Liver (tissue), 9 donors: ENCODE results near the gene MYOT. TPM values are rescaled to one million over a fixed set of nuclear protein-coding genes. Genes with fewer than 3 reads are reported as not detected.
"Not testable (repeated sequence)": the region's sequence is repeated elsewhere in the genome, so short reads cannot be mapped to it uniquely, and the experiment has no call there.

Source experiments
- DNase-seq: peaks from one replicate; pipeline ENCODE4 v3.0.0-alpha.2; 2017; ENCODE audit warnings: low spot score
- H3K27ac ChIP-seq, 2 donors: one replicate each; pipeline ENCODE4 v1.7.0; 2013; ENCODE audit warnings: inconsistent platforms in 2 of 2, low read length in 2 of 2, control low read depth in 1 of 2, low read depth in 1 of 2, mild to moderate bottlenecking in 1 of 2
- H3K27me3 ChIP-seq, 4 donors: one replicate each; pipeline versions ENCODE4 v1.6.1 to v1.7.0; 2013; ENCODE audit warnings: low read length in 3 of 4, inconsistent platforms in 1 of 4, mild to moderate bottlenecking in 1 of 4, moderate library complexity in 1 of 4; ENCODE audit not compliant: control insufficient read depth in 4 of 4, insufficient read depth in 4 of 4
- H3K36me3 ChIP-seq, 4 donors: one replicate each; pipeline versions ENCODE4 v1.6.1 to v1.7.0; 2013; ENCODE audit warnings: low read length in 3 of 4, mild to moderate bottlenecking in 3 of 4, low read depth in 1 of 4, moderate library complexity in 1 of 4; ENCODE audit not compliant: control insufficient read depth in 4 of 4, insufficient read depth in 3 of 4
- H3K4me1 ChIP-seq, 4 donors: one replicate each; pipeline versions ENCODE4 v1.6.1 to v1.7.0; 2013; ENCODE audit warnings: low read length in 3 of 4, mild to moderate bottlenecking in 3 of 4, moderate library complexity in 1 of 4; ENCODE audit not compliant: control insufficient read depth in 4 of 4, insufficient read depth in 4 of 4
- H3K4me3 ChIP-seq, 3 donors: one replicate each; pipeline versions ENCODE4 v1.6.1 to v1.7.0; 2013; ENCODE audit warnings: low read length in 3 of 3, control low read depth in 1 of 3, low read depth in 1 of 3, mild to moderate bottlenecking in 1 of 3
- H3K9ac ChIP-seq, 2 donors: one replicate each; pipeline ENCODE4 v1.7.0; 2013; ENCODE audit warnings: low read length in 2 of 2, mild to moderate bottlenecking in 2 of 2, moderate library complexity in 2 of 2, control low read depth in 1 of 2, low read depth in 1 of 2
- H3K9me3 ChIP-seq, 4 donors: one replicate each; pipeline versions ENCODE4 v1.6.1 to v1.7.0; 2013; ENCODE audit warnings: low read length in 3 of 4; ENCODE audit not compliant: control insufficient read depth in 4 of 4
- FOXA1 ChIP-seq: IDR thresholded peaks from 2 replicates; pipeline ENCODE4 v1.6.1; 2016; ENCODE audit warnings: antibody characterized with exemption
- FOXA2 ChIP-seq: IDR thresholded peaks from 2 replicates; pipeline ENCODE4 v1.6.1; 2016; ENCODE audit warnings: antibody characterized with exemption
- GABPA ChIP-seq, 2 donors: IDR thresholded peaks in 1 of 2; conservative IDR thresholded peaks in 1 of 2; 2 replicates each; pipeline ENCODE4 v1.6.1; 2016; ENCODE audit warnings: antibody characterized with exemption in 2 of 2, mild to moderate bottlenecking in 1 of 2, moderate library complexity in 1 of 2
- HNF4A ChIP-seq, 2 donors: conservative IDR thresholded peaks; 2 replicates each; pipeline ENCODE4 v1.6.1; 2016; ENCODE audit warnings: antibody characterized with exemption in 2 of 2, mild to moderate bottlenecking in 2 of 2
- HNF4G ChIP-seq: IDR thresholded peaks from 2 replicates; pipeline ENCODE4 v1.6.1; 2016; ENCODE audit warnings: antibody characterized with exemption
- JUND ChIP-seq, 2 donors: IDR thresholded peaks; 2 replicates each; pipeline ENCODE4 v1.6.1; 2016; ENCODE audit warnings: antibody characterized with exemption in 2 of 2
- NR2F2 ChIP-seq: IDR thresholded peaks from 2 replicates; pipeline ENCODE4 v1.6.1; 2016; ENCODE audit warnings: antibody characterized with exemption
- RAD21 ChIP-seq, 2 donors: IDR thresholded peaks; 2 replicates each; pipeline ENCODE4 v1.6.1; 2016; ENCODE audit warnings: antibody characterized with exemption in 2 of 2, mild to moderate bottlenecking in 2 of 2
- TAF1 ChIP-seq: conservative IDR thresholded peaks from 2 replicates; pipeline ENCODE4 v1.6.1; 2016; ENCODE audit warnings: antibody characterized with exemption, mild to moderate bottlenecking
- WGBS: extraction: QIAGEN DNeasy Blood & Tissue Kit; methylation state at CpG from one replicate; pipeline ENCODE4 v1.1.7; 2013; 5-methylcytosine and 5-hydroxymethylcytosine counted together
- polyA plus RNA-seq, 2 donors: library from polyadenylated mRNA; stranded (reverse) in 1 of 2; unstranded in 1 of 2; fragments of 200-250 nt in 1 of 2; fragments of >200 nt in 1 of 2; fragmentation: Nextera tagmentation in 1 of 2; extraction: Ambion mirVana in 1 of 2; gene quantifications; one replicate each; pipeline versions ENCODE4 v1.2.1 to v1.2.3, GENCODE V29; 2013 to 2015
- total RNA-seq, 2 donors: library from RNA; depleted of rRNA; stranded (reverse); fragments of >200 nt; gene quantifications; one replicate each; pipeline ENCODE4 v1.2.3, GENCODE V29; 2014
- TF ChIP-seq, protein P1 (sequence below): IDR thresholded peaks from 2 replicates; pipeline ENCODE4 v1.6.1; 2016; ENCODE audit warnings: antibody characterized with exemption
- TF ChIP-seq, protein P2 (sequence below): IDR thresholded peaks from 2 replicates; pipeline ENCODE4 v1.6.1; 2016; ENCODE audit warnings: antibody characterized with exemption
- TF ChIP-seq, protein P3 (sequence below): IDR thresholded peaks from 2 replicates; pipeline ENCODE4 v1.6.1; 2016; ENCODE audit warnings: antibody characterized with exemption
- TF ChIP-seq, protein P4 (sequence below): IDR thresholded peaks from 2 replicates; pipeline ENCODE4 v1.6.1; 2016; ENCODE audit warnings: antibody characterized with exemption, mild to moderate bottlenecking
- TF ChIP-seq, protein P5 (sequence below): fragments of 150-350 bp; IDR thresholded peaks from 2 replicates; pipeline ENCODE4 v1.5.1; 2017; ENCODE audit warnings: improper control_type of control experiment, low read depth, low read length; ENCODE audit not compliant: missing input control
- donor health status: healthy.
- donor health status: healthy.
- donor health status: healthy.
- donor health status: healthy.
- donor health status: healthy.

Gene MYOT
- total and polyA plus RNA-seq, 4 donors, result 0.05 to 1.3 (median 0.34) TPM

DNA sequence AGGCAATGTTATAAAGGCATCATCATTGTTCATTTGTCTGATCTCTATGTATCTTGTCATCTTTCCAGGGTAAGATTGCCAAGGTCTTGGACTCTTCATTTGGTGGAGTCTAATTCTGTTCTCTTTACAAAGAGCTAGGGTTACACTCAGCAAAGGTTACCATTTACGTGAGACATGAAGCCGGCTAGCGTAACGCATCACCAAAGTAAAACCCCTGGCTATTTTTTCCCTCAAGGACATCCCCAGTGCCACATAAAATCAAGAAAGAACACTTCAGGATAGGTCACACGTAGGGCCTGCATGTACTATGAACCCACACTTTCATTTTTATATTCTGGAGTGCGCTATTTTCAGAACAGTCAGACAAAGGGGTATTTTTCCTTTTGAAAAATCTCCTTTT, 20.0 kb upstream of the MYOT start:
- Histone ChIP-seq H3K27ac (no peak overlapping the region), H3K9me3 (no peaks in the 10 kb centered on the region), H3K36me3 (no peaks in the 10 kb centered on the region), H3K9ac (no peak overlapping the region), H3K4me3 (no peak overlapping the region), H3K4me1 (no peaks in the 10 kb centered on the region), H3K27me3 (peaks cover 0 to 2% (median 0%) of the 10 kb centered on the region in 4 donors)
- TF ChIP-seq, protein P1, sequence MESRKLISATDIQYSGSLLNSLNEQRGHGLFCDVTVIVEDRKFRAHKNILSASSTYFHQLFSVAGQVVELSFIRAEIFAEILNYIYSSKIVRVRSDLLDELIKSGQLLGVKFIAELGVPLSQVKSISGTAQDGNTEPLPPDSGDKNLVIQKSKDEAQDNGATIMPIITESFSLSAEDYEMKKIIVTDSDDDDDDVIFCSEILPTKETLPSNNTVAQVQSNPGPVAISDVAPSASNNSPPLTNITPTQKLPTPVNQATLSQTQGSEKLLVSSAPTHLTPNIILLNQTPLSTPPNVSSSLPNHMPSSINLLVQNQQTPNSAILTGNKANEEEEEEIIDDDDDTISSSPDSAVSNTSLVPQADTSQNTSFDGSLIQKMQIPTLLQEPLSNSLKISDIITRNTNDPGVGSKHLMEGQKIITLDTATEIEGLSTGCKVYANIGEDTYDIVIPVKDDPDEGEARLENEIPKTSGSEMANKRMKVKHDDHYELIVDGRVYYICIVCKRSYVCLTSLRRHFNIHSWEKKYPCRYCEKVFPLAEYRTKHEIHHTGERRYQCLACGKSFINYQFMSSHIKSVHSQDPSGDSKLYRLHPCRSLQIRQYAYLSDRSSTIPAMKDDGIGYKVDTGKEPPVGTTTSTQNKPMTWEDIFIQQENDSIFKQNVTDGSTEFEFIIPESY, result no peak
- TF ChIP-seq GABPA (IDR thresholded peaks at IDR 0.05 in 1 of 2, conservative IDR thresholded peaks at IDR 0.05 in 1 of 2) (no peak), FOXA2 (no peak), FOXA1 (no peak), TAF1 (no peak), NR2F2 (no peak), JUND (IDR thresholded peaks at IDR 0.05) (no peak), HNF4A (conservative IDR thresholded peaks at IDR 0.05) (no peak), RAD21 (IDR thresholded peaks at IDR 0.05) (no peak), HNF4G (no peak)
- TF ChIP-seq, protein P2, sequence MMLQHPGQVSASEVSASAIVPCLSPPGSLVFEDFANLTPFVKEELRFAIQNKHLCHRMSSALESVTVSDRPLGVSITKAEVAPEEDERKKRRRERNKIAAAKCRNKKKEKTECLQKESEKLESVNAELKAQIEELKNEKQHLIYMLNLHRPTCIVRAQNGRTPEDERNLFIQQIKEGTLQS, result no peak
- TF ChIP-seq, protein P3, sequence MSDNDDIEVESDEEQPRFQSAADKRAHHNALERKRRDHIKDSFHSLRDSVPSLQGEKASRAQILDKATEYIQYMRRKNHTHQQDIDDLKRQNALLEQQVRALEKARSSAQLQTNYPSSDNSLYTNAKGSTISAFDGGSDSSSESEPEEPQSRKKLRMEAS, result no peak
- TF ChIP-seq, protein P4, sequence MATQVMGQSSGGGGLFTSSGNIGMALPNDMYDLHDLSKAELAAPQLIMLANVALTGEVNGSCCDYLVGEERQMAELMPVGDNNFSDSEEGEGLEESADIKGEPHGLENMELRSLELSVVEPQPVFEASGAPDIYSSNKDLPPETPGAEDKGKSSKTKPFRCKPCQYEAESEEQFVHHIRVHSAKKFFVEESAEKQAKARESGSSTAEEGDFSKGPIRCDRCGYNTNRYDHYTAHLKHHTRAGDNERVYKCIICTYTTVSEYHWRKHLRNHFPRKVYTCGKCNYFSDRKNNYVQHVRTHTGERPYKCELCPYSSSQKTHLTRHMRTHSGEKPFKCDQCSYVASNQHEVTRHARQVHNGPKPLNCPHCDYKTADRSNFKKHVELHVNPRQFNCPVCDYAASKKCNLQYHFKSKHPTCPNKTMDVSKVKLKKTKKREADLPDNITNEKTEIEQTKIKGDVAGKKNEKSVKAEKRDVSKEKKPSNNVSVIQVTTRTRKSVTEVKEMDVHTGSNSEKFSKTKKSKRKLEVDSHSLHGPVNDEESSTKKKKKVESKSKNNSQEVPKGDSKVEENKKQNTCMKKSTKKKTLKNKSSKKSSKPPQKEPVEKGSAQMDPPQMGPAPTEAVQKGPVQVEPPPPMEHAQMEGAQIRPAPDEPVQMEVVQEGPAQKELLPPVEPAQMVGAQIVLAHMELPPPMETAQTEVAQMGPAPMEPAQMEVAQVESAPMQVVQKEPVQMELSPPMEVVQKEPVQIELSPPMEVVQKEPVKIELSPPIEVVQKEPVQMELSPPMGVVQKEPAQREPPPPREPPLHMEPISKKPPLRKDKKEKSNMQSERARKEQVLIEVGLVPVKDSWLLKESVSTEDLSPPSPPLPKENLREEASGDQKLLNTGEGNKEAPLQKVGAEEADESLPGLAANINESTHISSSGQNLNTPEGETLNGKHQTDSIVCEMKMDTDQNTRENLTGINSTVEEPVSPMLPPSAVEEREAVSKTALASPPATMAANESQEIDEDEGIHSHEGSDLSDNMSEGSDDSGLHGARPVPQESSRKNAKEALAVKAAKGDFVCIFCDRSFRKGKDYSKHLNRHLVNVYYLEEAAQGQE, result no peak
- TF ChIP-seq, protein P5, sequence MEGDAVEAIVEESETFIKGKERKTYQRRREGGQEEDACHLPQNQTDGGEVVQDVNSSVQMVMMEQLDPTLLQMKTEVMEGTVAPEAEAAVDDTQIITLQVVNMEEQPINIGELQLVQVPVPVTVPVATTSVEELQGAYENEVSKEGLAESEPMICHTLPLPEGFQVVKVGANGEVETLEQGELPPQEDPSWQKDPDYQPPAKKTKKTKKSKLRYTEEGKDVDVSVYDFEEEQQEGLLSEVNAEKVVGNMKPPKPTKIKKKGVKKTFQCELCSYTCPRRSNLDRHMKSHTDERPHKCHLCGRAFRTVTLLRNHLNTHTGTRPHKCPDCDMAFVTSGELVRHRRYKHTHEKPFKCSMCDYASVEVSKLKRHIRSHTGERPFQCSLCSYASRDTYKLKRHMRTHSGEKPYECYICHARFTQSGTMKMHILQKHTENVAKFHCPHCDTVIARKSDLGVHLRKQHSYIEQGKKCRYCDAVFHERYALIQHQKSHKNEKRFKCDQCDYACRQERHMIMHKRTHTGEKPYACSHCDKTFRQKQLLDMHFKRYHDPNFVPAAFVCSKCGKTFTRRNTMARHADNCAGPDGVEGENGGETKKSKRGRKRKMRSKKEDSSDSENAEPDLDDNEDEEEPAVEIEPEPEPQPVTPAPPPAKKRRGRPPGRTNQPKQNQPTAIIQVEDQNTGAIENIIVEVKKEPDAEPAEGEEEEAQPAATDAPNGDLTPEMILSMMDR, result no peak
- 93% methylated on average over 6 of the region's 6 CpGs for WGBS
- DNase-seq, result no peak

DNA sequence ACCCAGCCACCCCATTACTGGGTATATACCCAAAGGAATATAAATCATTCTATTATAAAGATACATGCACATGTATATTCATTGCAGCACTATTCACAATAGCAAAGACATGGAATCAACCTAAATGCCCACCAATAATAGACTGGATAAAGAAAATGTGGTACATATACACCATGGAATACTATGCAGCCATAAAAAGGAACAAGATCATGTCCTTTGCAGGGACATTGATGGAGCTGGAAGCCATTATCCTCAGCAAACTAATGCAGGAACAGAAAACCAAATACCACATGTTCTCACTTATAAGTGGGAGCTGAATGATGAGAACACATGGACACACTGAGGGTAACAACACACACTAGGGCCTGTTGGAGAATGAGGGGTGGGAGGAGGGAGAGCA, 14.5 kb upstream of the MYOT start:
- DNase-seq, H3K27ac ChIP-seq, H3K9ac ChIP-seq, H3K36me3 ChIP-seq, H3K4me3 ChIP-seq, H3K4me1 ChIP-seq, H3K27me3 ChIP-seq, H3K9me3 ChIP-seq: not testable (repeated sequence)
